GM03348 (cell line): ENCODE measurements around the gene MATK.
"Not testable (repeated sequence)": the region's sequence is repeated elsewhere in the genome, so short reads cannot be mapped to it uniquely, and the experiment has no call there.

Source experiments
- DNase-seq: peaks from one replicate; pipeline ENCODE4 v3.0.0; 2012; ENCODE audit warnings: low spot score

The MATK gene

DNA sequence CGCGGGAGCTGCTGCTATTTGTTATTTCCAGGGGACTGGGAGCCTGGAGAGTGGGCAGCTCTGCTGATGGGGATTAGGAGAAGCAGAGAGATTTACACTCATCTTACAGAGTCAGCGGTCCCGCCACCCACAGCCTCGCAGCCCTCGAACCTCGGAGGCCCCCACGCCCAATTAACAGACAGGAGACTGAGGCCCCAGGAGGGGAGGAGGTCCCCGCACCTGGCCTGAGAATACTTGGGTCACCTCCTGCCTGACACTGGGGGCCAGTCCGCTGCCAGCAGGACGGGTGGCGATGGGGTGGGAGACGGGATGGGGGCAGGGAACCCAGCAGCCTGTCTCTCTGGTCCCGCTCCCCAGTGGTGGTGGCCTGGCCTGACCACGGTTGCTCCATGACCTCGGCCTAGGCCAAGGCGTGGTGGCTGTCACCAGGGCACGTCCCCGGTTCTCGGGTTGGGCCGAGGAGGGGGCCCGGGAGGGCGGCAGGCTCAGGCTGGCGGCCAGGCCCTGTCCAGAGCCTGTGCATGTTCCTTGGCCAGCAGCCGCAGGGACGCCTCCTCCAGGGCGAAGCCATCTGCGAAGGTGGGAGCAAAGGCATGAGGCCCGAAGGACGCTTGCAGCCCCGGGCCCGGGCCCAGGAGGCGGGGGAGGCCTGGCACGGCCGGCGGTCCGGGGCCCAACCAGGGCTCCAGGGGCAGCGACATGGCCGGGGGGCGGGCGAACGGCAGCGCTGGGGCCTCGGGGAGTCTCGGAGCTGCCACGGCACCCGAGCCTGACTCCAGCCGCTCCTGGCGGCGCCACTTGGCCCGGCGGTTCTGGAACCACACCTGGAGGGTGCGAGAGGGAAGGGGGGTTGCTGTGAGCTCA is 15.8 kb downstream of the MATK start:
- DNase-seq: no peak

DNA sequence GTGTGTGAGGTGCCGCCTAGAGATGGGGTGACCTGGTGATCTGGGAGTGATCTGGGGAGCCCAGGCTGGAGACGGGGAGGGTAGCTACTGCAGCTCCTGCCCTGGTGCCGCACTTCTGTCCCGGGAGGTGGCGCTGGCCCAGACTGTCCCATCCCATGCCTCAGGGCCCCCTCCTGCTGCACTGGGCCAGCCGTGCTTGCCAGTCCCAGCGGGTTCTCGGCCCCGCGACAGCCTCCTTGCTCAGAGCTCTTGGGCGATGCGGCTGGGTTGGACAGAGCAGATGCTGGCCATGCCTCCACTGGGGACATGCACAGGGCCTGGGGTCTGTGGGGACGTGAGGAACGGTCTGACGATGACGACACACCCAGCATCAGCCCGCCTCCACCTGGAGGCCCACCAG is 16.7 kb downstream of the MATK start:
- no peak for DNase-seq

DNA sequence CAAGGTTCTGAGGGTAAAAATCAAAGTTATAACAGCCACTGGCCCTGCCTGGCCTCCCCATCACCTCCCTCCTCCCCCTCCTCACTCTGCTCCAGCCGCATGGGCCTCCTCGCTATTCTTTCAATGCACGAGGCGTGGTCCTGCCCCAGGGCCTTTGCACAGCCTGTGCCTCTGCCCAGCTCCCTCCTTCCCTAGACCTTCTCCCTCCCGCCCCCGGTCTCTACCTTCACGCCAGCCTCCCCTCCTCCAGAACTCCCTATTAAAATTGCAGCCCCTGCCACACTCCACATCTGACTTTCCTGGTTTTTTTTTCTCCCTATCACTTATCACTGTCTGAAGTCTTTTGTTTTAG is 17.5 kb downstream of the MATK start:
- DNase-seq: no peak

DNA sequence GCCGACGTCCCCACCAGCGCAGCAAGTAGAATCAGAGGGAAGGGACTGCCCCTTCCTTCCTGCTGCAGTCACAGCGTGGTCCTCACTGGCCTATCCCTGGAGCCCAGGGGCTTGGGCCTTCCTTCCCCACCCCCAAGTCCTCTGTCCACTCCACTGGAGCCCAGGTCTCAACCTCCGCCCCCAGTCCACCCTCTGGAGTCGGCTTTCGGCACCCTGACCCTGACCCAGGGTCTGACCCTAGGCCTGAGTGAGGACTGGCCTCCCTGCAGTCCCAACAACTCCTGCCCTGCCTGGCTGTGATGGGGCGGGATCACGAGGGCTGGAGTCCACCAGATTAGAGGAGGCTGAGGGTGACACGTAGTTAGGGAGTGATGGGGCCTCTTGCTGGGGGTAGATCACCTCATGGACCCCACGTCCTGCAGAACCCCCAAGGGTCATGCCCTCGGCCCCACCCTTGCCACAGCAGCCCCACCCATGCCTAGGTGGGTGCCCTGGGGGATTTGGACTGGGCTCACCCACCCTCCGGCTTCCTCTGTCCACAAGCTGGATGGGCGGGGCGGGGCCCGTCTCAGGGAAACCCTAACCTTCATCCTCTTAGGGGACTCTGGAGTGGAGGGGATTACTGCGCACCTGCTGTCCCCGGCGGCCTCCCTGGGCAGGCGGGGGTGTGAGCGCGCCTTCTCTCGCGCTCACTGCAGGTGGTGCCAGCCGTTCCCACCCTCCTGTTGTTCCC is 18.0 kb downstream of the MATK start:
- no peak for DNase-seq

DNA sequence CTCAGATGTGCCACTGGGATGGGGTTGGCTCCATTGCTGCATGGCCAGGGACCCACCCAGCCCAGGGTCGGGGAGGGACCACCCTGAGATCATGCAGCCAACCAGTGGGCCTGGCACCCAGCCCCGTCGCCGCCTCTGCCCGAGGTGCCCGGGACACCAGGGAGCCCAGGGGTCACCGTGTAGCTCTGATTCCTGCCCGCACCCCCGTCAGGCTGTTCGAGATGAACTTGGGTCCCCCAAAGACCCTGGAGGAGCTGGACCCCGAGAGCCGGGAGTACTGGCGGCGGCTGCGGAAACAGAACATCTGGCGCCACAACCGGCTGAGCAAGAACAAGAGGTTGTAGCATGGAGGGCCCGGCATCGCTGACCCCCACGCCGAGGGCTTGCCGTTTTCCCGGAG is 19.1 kb downstream of the MATK start:
- DNase-seq: no peak

DNA sequence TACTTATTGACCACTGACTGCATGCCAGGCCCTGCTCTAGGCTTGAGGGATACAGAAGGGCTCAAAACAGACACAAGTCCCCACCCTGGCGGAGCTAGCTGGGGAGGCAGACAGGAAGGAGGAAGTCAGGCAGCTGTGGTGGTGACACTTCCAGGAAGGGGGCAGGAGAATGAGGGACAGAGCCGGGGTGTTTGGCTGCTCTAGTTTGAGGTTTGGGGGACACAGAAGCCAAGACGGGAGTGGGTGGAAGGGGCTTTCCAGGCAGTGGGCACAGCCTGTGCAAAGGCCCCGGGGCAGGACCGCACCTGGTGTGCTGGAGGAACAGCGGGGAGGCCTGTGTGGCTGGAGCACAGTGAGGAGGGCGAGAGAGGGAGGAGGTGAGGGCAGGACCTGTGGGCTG is 19.7 kb downstream of the MATK start:
- DNase-seq: no peak

DNA sequence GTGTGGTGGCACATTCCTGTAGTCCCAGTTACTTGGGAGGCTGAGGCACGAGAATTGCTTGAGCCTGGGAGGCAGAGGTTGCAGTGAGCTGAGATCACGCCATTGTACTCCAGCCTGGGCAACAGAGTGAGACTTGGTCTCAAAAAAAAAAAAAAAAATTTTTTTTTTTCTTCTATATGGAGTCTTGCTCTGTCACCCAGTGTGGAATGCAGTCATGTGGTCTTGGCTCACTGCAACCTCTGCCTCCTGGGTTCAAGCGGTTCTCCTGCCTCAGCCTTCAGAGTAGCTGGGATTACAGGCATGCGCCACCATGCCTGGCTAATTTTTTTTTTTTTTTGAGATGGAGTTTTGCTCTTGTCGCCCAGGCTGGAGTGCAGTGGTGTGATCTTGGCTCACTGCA is 20.4 kb downstream of the MATK start:
- not testable (repeated sequence) for DNase-seq

DNA sequence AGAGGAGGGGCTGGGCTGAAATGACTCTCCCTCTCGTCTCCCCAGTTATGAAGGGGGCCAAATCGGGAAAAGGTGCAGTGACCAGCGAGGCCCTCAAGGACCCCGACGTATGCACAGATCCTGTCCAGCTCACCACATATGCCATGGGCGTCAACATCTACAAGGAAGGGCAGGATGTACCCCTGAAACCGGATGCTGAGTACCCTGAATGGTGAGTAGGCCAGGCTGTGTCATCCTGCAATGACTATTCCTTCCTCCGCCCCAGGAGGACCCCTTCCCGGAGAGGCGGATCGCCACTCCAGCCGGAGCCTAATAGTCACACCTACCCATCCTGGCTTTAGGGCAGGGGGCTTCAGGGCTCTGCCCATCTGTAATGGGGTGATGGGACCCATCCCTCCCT is 21.1 kb downstream of the MATK start:
- DNase-seq: no peak

DNA sequence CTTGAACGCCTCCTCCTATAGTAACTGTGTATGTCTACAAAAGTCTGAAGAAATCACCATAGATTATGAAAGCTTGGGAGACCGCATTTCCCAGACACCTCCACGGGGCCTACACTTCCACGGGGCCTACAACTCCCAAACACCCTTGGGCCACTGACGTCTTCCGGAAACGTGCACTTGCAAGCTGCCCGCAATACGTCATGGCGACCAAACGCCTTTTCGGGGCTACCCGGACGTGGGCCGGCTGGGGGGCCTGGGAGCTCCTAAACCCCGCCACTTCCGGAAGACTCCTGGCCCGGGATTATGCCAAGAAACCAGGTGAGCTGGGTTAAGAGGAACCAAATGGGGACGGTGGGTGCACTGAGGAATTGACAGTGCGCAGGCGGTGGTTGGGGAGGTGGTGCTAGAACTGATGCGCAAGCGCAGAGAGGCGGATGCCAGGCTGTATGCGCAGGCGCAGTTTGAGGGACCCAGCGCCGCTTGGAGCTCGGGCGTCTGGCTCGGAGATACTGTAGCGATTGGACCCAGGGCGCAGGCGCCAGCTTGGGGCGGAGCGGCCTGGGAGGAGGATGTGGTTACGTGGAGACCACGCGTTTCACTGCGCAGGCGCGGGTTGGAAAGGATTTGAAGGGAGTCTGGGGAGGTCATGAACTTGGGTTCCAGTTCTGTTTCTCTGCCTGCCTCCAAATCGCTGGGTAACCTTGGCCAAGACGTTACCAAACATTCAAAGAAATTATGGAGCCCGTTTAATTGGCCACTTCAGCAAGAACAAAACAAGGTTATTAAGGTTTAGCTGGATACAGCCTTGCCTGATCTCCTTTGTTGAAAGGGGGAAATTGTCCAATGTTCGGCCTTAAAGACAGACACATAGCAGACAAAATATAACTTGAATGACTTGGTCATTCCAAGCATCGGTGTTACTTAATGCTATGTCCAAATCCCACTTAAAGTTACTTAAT is 23.4 kb downstream of the MATK start, which contains the start of gene MRPL54:
Gene MRPL54 (plus strand): TSS at position 182 of the 959 bp plus-strand sequence. CDS start 19 bp downstream, at position 201.
- peak; percentile 100 for DNase-seq

DNA sequence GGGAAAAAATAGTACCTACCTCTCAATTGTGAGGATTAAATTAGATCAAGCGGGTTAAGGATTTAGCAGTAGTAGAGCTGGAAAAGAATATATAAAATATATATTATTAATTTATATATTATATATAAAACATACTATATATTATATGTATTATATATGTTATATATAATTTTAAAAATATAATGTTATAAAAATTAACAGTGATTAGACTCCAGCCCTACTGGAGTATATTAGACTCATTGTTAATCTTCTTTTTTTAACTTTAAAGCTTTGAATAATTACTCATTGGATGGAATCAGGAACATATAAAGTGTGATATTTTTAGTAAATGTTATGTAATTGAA is 24.1 kb downstream of the MATK start:
- no peak for DNase-seq

DNA sequence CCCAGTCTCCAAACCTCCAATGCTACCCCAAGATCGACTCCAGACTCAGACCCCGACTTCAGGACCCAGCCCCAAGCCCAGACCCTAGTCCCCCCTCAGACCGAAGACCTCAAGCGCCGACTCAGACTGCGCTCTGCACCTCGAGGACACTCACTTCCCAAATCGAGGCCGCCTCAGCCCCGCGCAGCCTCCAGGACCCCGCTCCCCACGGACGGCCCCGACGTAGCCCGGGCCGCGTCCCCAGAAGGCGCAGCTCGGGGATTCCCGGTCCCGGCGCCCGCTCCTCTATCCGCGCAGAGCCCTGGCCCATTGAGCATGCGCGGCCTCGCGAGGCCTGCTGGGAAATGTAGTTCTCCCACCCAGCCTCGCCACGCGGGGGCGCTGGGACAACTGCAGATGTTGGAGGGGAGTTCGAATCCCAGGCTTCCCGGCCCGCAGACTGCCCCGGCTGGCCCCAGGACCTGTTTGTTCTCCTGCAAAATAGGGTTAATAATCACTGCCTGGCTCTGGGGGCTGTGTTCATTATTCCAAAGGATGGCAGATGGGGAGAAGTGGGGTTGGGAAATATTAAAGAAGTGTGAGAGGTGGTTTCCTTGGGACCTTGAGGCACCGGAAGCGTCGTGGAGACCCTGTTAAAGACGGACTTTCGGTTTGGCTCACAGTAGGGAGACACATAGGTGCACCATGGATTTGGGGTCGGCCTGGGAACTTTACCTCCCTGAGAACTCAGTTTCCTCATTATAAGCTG is 24.6 kb downstream of the MATK start, which contains the start of gene APBA3:
Gene APBA3 (minus strand): TSS at position 311 of the 748 bp plus-strand sequence. CDS start 1,428 bp downstream, outside the sequence.
- peak; percentile 97 for DNase-seq

DNA sequence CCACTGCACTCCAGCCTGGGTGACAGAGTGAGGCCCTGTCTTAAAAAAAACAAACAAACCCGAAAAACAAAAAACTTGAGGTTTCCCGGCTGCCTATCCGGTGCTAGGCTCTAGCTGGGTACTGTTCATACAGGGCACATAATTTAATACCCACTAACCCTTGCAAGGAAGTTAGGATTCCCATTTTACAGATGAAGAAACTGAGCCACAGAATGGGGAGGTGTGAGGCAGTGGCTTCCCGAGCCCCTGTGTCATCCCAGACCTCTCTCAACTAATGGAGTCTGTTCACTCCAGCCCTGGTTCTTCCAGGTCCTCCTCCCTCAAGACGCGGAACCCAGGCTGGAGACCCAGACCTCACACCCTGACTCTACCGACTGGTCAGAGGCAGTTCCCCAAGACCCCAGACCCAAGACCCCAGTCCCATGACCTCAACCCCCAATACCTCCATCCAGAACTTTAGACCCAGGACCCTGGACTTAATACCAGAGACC is 25.3 kb downstream of the MATK start:
- DNase-seq: peak; percentile 36

DNA sequence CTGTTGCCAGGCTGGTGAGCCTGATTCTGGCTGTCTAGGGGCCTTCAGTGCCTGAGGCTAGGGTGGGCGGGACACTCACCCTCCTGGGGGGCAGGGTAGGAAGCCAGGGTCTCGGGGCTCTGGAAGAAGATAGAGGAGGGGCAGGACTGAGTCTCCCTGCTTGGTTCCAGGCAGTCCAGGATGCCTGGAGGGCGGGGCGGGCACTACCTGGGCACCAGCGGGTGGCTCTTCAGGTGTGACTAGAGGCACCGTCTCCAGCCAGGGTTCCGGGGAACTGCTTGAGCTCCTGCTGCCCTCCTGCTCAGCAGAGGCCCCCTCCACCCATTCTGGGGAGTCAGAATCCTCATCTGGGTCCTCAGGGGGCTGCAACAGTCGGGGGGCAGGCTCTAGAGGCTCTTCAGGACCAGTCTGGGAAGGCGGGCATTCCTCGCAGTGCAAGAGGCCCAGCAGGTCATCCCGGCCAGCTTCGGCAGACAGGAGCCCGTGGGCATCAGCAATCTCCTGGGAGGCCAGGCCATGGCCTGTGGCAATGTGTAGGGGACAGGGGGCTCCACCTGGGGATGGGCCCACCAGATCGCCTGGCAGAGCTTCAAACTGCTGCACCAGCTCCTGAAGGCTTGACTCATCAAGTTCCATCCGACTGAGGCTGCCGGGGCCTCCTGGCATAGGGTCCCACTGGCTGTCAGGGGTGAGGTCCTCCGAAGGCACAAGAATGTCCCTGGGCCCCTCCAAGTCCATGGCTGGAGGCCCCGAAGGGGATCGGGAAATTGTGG is 26.5 kb downstream of the MATK start:
- no peak for DNase-seq

DNA sequence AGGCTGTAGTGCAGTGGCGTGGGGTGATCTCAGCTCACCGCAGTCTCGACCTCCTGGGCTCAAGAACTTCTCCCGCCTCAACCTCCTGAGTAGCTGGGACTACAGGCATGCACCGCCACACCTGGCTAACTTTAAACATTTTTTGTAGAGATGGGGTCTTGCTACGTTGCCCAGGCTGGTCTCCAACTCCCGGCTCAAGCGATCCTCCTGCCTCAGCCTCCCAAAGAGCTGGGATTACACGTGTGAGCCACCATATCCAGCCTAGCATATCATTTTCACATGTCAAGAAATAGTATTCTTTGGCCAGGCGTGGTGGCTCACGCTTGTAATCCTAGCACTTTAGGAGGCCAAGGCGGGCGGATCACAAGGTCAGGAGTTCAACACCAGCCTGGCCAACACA is 27.9 kb downstream of the MATK start:
- DNase-seq: not testable (repeated sequence)

DNA sequence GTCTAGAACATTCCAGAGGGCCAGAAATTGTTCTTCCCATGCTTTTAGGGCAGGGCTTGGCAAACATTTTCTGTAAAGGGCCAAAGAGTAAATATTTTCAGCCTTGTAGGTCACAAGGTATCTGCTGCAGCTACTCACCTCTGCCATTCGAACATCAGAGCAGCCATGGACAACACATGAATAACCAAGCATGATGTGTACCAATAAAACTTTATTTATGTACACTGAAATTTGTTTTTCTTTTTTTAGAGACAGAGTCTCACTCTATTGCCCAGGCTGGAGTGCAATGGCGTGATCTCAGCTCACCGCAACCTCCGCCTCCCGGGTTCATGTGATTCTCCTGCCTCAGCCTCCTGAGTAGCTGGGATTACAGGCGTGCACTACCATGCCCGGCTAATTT is 28.5 kb downstream of the MATK start:
- not testable (repeated sequence) for DNase-seq

DNA sequence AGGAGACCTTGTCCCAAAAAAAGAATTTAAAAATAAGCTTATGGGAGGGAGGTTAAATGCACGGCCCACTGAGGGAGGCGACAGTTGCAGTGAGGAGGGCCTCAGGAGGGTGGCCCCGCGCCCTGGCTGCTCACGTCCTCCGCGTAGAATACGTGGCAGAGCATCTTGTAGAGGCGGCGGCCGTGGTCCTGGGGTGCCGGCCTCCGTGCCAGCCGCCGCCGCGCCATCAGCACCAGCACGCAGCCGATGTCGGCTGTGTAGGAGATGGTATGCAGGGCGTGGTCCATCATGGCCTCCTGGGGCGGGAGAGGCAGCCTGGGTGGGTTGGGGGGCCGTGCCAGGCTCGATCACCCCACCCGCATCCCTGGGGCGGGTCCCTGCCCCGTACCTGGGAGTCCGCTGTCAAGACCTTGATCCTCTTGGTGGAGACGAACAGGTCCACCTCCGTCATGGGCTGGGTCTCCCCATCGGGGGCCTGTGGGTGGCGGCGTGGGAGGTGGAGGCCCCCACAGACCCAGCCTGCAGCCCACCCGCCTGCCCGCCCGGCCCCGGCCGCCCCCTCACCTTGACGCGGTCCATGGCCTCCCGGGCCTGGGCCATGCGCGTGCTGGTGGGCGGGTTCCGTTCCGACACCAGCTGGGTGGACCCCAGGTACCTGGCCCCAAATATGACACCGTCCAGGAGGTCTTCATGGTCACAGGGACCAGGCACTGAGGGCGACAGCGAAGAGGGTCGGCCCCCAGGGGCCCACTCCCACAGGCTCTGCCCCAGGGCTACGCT is 32.4 kb downstream of the MATK start:
- DNase-seq: no peak

DNA sequence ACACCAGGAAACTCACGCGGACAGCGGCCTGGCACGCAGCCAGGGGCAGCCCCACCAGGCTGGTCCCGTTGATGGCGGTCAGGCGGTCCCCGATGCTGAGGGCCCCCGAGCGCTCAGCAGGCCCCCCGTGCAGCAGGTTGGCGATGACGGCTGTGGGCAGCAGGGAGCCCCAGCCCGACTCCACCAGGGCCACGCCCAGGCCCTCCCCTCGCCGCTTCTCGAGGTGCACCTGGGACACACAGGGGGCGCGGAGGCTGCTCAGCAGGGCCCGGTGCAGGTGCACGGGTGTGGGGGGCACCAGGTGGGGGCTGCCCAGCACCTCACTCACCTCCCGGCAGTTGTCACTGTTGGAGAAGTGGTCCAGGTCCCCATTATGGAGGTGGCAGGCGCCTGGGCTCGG is 33.7 kb downstream of the MATK start:
- DNase-seq: no peak

DNA sequence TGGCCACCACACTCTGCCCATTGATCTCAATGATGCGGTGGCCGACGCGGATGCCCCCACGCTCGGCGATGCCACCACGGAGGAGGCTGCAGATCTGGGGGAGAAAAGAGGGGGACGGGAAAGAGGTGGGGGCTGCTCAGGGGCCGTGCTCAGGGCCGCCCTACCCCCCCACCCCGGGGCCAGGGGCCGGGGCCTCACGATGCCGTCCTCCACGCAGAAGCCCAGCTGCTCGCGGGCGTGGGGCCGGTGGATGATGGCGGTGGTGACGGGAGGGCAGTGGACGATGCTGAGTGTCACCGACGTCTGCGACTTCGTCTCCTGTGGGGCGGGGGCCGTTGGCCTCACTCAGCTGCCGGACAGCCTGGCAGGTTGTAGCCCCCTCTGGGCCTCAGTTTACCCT is 34.9 kb downstream of the MATK start:
- no peak for DNase-seq

DNA sequence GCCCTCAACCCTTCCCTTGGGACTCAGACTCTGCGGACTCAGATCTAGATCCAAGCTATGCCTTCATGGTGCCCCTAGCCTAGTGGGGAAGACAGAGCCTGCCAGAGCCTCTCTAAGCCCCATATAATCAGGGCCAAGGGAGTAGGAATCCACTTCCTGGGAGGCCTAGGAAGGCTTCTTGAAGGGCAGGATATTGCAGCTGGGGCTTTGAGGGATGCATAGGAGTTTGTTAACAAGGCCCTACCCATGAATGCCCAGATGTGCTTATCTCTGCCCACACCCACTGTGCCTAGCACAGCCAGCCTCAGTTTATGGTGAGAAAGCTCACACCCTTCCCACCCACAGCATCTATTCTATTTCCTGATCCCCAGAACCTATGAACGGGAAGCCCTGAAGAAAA is 36.0 kb downstream of the MATK start:
- DNase-seq: no peak

DNA sequence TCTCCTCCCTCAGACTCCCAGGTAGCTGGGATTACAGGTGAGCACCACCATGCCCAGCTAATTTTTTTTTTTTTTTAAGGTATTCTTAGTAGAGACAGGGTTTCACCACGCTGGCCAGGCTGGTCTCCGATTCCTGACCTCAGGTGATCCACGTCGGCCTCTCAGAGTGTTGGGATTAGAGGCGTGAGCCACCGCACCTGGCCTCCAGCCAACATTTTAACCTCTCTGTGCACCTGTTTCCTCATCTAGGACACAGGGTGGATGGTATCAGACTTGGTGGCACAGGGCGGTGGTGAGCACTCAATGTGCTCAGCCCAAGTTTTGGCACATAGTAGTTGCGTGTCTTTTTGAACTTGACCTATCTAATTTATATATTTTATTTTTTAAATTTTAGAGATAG is 37.2 kb downstream of the MATK start:
- DNase-seq: no peak
